ENCODE measurements around the gene OR2A14.
"Not testable (repeated sequence)": the region's sequence is repeated elsewhere in the genome, so short reads cannot be mapped to it uniquely, and the experiment has no call there.

The OR2A14 gene

GRCh38 chr7:144148224-144148827 lies 25.4 kb downstream of the OR2A14 start:
- DNase-seq (ENCODE audit: low read depth in 2 of 2): no peak

- no peak for DNase-seq (ENCODE audit: low read depth in 2 of 2)
These were observed 35.9 kb downstream of the OR2A14 start for GRCh38 chr7:144158861-144159260.

- no peak for DNase-seq (ENCODE audit: low read depth in 2 of 2)
These were observed 41.8 kb downstream of the OR2A14 start for GRCh38 chr7:144164784-144165183.

GRCh38 chr7:144171594-144172350 lies 48.8 kb downstream of the OR2A14 start:
- DNase-seq (ENCODE audit: low read depth in 2 of 2): not testable (repeated sequence)

DNA sequence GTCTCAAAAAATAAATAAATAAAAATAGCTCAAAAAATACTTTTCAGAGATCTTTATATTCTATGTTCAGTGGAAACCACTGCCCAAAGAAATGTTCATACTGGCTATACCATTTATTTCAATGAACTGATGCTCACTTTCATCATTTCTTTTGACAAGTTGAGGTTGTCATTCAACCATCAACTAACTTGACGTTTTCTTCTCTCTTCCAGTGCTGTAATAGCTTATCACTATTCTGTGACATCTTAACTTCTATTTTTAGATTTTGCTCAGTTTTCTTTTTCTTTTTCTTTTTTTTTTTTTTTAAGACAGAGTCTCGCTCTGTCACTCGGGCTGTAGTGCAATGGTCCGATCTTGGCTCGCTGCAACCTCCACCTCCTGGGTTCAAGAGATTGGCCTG lies 51.6 kb downstream of the OR2A14 start:
- DNase-seq (ENCODE audit: low read depth in 2 of 2): no peak

DNA sequence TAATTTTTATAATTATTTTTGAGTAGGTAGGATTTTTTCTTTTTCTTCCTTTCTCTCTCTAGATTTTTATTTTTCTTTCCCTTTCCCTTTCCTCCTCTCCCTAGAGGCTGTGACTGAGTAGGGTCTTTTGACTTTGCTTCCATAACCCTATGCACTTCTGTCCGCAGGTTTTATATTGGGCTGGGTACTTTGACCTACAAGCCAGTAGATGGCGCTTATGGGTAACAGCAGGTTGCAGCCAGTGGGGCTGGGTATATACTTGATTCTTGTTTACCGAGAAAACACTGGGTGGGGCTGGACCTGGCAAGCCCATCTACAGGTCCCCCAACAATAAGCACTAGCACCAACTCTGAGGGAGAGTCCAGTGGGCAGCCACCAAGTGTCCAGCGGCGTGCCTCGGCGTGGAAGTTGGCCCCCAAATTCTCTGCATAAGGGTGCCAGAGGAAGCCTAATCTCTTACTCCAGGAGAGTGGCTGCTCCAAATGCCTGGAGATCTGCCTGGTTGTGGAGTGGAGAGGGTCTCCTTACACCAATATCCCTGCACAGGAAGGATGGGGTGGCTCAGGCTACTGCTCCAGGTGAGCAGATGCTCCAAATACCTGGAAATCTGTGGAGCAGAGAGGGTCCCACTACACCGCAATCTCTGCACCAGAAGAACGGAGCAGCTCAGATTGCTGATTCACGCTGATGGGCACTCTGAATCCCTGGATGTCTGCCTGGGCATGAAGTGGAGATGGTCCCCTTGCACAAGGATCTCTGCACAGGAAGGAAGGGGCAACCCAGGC lies 55.6 kb downstream of the OR2A14 start:
- not testable (repeated sequence) for DNase-seq (ENCODE audit: low read depth in 2 of 2)

GRCh38 chr7:144179165-144179479 lies 56.1 kb downstream of the OR2A14 start:
- DNase-seq (ENCODE audit: low read depth in 2 of 2): not testable (repeated sequence)
